ENCODE data around the gene ASB2.

- peak; percentile 73 for TF ChIP-seq CTCF (IDR thresholded peaks at IDR 0.05; ENCODE audit: low read depth, low read length, poor library complexity, severe bottlenecking)
- TF ChIP-seq EZH2phosphoT487 (IDR thresholded peaks at IDR 0.05; ENCODE audit: borderline replicate concordance, low read length), result no peak
These were observed 40.1 kb downstream of the ASB2 start for GRCh38 chr14:93936245-93936644.

Measured in DOHH2 (cell line).